Diencephalon (tissue), 1 donor: ENCODE measurements around the gene DMGDH. TPM values are rescaled to one million over a fixed set of nuclear protein-coding genes. Genes with fewer than 3 reads are reported as not detected.

Experiments used
- total RNA-seq: library from RNA; depleted of rRNA; stranded (reverse); fragments of >200 nt; gene quantifications from one replicate; pipeline ENCODE4 v1.2.3, GENCODE V29; 2014

DMGDH gene
- 3.7 TPM for total RNA-seq

DNA sequence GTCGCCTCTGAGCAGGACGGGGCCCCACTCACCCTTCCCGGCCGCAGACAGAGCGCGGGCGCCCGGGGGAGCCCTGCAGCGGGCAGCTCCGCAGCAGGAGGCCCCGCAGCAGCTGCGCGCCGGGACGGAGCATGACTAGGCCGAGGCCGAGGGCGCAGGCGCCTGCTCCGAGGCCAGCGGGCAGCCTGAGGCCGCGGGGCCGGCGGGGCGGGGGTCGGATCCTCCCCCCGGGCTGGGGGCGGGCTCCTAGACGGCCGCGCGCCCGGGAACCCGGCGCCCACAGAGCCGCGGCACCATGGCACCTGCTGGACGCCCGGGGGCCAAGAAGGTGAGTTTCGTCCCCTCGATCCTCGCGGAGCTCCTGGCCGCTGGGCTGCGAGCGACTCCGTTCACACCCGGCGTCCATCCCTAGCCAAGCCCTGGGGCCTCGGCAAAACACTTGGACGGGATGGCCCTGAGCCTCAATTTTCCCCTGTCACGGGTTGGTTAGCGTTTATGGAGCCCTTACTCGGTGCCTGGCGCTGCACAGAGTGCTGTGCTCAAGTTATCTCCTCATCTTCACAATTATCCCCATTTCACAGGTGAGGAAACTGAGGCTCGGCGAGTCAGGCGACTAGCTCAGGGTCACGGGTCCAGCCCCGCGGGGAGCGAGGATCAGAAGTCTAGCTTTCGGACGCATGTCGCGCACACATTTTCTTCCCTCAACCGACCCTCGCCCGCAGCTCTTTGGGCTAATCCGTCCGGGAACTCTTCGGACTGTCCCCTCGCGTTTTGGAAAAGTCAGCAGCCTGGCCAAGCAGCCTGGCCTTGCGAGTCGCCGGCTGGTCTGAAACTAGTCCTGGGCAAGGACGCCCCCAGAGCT is at the start of gene DMGDH, which contains the start of gene BHMT2:
Gene DMGDH, minus strand, starts transcription at position 187 of the 862 bp plus-strand sequence. Its CDS starts 54 bp downstream, at position 133.
Gene BHMT2, plus strand, starts transcription at position 280 of the 862 bp plus-strand sequence. Its CDS starts 16 bp downstream, at position 296.

DNA sequence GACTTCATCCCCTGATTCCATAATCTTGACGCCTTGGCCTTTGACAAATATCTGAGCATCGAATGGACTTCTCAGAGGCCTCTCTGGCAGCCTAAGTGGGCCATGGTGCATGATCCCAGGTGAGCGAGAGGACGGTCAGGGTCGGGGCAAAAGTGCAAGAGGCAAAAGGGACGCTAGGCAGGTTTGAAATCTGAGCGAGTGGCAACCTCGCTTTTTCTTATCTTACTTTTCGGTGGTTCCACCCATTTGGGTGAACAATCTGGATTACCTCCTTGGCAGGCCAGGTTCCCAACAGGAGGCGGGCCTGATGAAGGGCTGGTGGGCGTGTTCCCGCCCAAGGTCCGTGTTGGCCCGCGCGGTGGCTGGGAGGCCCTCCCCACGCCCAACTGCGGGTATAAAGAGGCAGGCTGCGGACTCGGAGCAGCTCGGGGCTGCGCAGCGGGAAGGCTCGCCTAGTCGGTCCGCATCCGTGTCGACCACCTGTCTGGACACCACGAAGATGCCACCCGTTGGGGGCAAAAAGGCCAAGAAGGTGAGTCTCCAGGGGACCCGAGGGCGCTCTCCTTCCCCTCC is 42.0 kb upstream of the DMGDH start, which contains the start of gene BHMT:
Gene BHMT, plus strand, starts transcription at position 423 of the 573 bp plus-strand sequence. Its CDS starts 77 bp downstream, at position 500.

DNA sequence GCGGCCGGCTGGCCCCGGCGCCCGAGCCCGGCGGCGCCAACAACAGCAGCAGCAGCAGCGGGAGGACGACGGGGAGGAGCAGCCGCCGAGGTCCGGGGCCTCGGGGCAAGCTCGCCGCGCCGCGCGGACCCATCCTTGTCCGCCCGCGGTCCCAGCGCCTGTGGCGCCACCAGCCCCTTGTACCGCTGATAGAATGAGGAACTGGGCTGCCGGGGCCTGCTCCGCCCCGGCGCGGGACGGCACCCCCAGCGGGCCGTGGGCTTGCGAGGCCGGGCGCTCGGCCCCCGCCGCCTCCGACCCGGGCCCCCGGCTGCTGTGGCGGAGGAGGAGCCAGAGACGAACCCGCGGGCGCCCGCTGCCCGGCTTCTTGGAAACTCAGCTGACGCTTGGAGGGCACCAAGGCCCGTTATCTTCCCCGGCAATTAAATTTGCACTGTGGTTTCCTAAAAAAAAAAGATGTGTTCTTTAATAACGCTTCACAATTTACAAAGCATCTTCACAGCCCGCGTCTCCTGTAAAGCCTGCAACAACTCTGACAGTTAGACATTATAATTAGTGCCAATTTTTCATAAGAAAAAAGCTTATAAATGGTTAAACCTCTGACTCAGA is 84.3 kb downstream of the DMGDH start, which contains the start of gene ARSB:
Gene ARSB, minus strand, starts transcription at position 195 of the 609 bp plus-strand sequence. Its CDS starts 62 bp downstream, at position 133.

Other genes starting within 250 kb of the DMGDH start
- 21.7 TPM for gene ARSB, start 84.4 kb downstream of the DMGDH start, total RNA-seq
- gene BHMT2, start 93 bp upstream of the DMGDH start, total RNA-seq = 1.2 TPM
- gene BHMT, start 42.1 kb upstream of the DMGDH start, total RNA-seq = 0.46 TPM
- gene JMY, start 166.5 kb upstream of the DMGDH start, total RNA-seq = 29.8 TPM